Activated CD8-positive, alpha-beta memory T cell treated with anti-CD3 and anti-CD28 coated beads, Interleukin-2, amount 50 U/mL, for 48 hours (primary cell): ENCODE measurements around the gene NABP1.

Source experiments
- DNase-seq: peaks from one replicate; pipeline ENCODE4 v3.0.0-alpha.2; 2020

Gene NABP1

GRCh38 chr2:191686066-191686465, 8.1 kb downstream of the NABP1 start:
- no peak for DNase-seq

- DNase-seq = no peak
Observed at GRCh38 chr2:191686729-191687128, 8.8 kb downstream of the NABP1 start.

- DNase-seq = no peak
Observed at GRCh38 chr2:191687867-191688266, 9.9 kb downstream of the NABP1 start.

GRCh38 chr2:191688934-191689695, 11.2 kb downstream of the NABP1 start:
- DNase-seq = no peak

GRCh38 chr2:191690327-191690726, 12.4 kb downstream of the NABP1 start:
- no peak for DNase-seq

DNA sequence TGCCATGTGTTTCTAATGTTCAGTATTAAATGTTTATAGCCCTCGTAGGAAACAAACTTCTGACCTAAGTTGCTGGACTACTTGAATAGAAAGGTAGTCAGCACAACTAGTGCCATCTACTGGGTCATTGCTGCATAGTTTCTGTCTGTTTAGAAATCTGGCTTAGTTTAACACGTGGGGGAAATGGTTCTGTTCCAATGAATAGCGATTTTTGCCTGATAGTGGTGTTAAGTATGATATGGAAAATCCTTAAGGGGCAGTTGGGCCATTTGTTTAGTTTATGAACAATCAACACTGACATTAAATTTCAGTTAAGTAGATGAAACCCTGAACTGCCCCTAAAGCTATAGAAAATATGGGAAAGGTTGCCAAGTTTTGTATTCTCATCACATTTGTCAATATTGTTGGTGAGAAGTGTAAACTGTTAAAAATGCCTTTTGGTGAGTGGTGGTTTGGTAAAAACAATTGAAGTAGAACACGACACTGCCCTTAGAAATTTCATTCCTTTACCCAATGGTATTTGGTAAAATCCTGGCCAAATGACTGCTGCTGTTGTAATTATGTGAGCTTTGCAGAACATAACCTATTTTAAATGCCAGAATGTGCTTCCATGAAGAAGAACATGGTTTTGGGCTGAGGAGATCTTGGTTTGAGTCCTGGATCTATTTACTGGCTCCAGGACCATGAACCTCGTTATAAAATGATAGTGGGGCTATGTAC, 13.2 kb downstream of the NABP1 start:
- no peak for DNase-seq

- DNase-seq = no peak
Observed at GRCh38 chr2:191691898-191692297, 14.0 kb downstream of the NABP1 start.

DNA sequence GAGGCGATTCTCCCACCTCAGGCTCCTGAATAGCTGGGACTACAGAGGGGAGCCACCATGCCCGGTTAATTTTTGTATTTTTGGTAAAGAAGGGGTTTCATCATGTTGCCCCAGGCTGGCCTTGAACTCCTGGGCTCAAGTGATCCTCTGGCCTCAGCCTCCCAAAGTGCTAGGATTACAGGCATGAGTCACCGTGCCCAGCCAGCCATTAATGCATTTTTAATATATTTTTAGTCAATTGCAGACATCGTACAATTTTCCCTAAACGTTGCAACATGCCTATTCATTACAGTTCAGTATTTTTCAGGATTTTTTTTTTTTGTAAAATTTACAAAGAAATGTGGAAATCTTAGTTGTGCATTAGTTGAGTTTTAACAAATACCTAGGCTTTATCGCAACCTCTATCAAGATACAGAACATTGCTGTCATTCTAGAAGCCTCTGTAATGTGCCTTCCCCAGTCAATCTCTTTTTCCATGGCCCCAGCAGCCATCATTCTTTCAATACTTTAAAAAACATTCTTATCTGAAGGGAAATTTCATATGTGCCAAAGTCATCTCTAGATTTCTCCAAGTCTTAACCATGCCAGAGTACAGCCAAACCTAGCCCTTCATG, 14.7 kb downstream of the NABP1 start:
- DNase-seq = no peak

DNA sequence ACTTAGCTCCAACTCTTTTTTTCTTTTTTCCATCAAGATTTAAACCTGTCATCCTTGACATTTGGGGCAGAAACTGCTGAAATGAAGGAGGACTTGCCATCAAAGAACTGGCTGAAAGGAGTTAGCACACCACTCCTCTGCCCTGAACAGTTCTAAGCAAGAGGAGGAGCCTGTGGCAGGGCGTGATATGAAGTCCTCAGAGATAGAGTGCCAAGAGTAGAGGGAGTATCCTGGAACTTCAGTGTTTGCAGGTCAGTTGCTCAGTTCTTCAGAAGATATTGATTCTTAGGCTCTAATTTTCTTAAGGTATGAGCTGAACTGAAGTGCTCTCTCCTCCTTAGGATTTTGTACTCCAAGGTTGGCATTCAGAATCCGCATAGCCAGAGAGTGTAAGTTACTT, 15.2 kb downstream of the NABP1 start:
- DNase-seq = no peak

GRCh38 chr2:191693778-191694177, 15.8 kb downstream of the NABP1 start:
- no peak for DNase-seq

GRCh38 chr2:191696001-191696400, 18.1 kb downstream of the NABP1 start:
- DNase-seq = no peak

- no peak for DNase-seq
Observed at GRCh38 chr2:191696966-191697365, 19.0 kb downstream of the NABP1 start.

DNA sequence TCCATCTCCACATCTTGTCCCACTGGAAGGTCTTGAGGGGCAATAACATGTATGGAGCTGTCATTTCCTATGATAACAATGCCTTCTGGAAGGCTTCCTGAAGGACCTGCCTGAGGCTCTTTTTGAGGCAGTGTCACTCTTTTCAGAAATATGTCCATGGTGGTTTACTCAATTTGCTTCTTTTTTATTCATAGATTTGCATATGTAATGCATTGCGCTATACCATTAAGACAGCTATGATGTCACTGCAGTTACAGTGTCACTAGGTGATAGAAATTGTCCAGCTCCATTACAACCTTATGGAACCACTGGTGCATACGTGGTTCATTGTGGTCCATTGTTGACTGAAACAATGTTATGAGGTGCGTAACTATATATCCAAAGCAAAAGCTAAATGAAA, 19.9 kb downstream of the NABP1 start:
- DNase-seq = no peak

- no peak for DNase-seq
Observed at GRCh38 chr2:191699341-191699945, 21.5 kb downstream of the NABP1 start.

- no peak for DNase-seq
Observed at GRCh38 chr2:191701029-191701428, 23.1 kb downstream of the NABP1 start.

DNA sequence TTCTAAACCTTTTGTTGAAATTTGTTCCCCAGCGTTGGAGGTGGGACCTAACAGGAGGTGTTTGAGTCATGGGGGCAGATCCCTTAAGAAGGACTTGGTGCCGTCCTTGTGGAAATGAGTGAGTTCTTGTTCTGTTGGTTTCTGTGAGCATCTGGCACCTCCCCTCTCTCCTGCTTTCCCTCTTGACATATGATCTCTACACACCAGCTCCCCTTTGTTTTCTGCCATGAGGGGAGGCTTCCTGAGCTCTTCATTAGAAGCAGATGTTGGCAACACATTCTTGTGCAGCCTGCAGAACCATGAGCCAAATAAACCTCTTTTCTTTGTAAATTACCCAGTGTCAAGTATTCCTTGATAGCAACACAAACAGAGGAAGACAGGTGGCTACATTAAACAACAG, 23.8 kb downstream of the NABP1 start:
- DNase-seq = no peak

GRCh38 chr2:191703079-191703725, 25.3 kb downstream of the NABP1 start:
- DNase-seq = no peak

DNA sequence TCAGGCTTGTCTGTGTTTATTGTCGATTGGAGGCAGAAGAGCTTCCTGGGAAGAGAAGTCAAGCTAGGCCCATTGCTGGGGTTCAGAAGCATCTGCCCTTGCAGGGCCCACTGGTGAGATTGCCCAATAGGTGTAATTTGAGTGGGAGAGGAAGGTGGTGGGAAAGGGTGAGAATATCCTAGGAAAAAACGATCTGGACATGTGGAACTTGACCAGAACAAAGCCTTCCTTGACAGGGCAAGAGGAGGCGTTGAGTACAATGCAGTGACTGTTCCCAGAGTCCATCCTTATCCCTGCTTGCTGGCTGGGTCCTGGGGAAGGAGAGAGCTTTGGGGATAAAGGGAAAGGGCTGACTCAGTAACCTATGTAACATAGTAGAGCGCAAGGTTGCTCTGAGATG, 27.1 kb downstream of the NABP1 start:
- no peak for DNase-seq

GRCh38 chr2:191705701-191706100, 27.8 kb downstream of the NABP1 start:
- no peak for DNase-seq

- DNase-seq = no peak
Observed at GRCh38 chr2:191706791-191707190, 28.9 kb downstream of the NABP1 start.

DNA sequence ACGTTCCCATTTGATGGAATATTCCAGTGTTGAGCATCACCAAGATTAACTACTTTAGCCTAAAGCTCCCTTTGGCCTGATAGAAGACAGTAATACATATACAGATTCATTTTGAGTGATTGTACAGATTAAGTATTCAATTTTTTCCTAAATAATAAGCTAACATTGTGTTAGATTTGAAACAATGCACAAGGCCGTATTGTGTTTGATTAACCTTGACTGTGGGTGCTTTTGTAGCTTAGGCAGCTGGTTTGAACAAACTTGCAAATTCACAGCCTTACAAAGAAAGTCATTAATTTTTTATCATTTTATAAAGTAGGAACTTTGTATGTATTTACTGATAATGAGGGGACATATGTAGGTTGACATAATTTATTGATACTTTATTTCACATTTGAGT, 29.6 kb downstream of the NABP1 start:
- DNase-seq = no peak

- DNase-seq = no peak
Observed at GRCh38 chr2:191710411-191710900, 32.5 kb downstream of the NABP1 start.

GRCh38 chr2:191711621-191712020, 33.7 kb downstream of the NABP1 start:
- no peak for DNase-seq
